HG02938 (cell line): ENCODE results near the gene AGPAT2.

ENCODE experiments used
- ATAC-seq: cut with Tn5 transposase; IDR thresholded peaks from one replicate; pipeline ENCODE4 v1.9.1; 2021; ENCODE audit warnings: mild to moderate bottlenecking, moderate library complexity; ENCODE audit not compliant: unreplicated experiment

AGPAT2 gene

GRCh38 chr9:136690104-136690805 lies 3.0 kb upstream of the AGPAT2 start:
- no peak for ATAC-seq

- ATAC-seq = no peak
Observed at GRCh38 chr9:136689108-136689460, 1.8 kb upstream of the AGPAT2 start.

GRCh38 chr9:136688274-136689107 lies 1.2 kb upstream of the AGPAT2 start:
- no peak for ATAC-seq

GRCh38 chr9:136687721-136688223 lies 515 bp upstream of the AGPAT2 start:
- ATAC-seq = no peak

GRCh38 chr9:136686534-136686793 lies 793 bp downstream of the AGPAT2 start:
- ATAC-seq = no peak

- ATAC-seq = no peak
Observed at GRCh38 chr9:136685790-136686533, 1.3 kb downstream of the AGPAT2 start.

- no peak for ATAC-seq
Observed at GRCh38 chr9:136685216-136685615, 2.0 kb downstream of the AGPAT2 start.

GRCh38 chr9:136684799-136685198 lies 2.5 kb downstream of the AGPAT2 start:
- no peak for ATAC-seq

GRCh38 chr9:136684339-136684738 lies 2.9 kb downstream of the AGPAT2 start:
- no peak for ATAC-seq

- ATAC-seq = no peak
Observed at GRCh38 chr9:136683755-136684154, 3.5 kb downstream of the AGPAT2 start.

GRCh38 chr9:136683173-136683745 lies 4.0 kb downstream of the AGPAT2 start:
- no peak for ATAC-seq

- no peak for ATAC-seq
Observed at GRCh38 chr9:136682710-136683109, 4.5 kb downstream of the AGPAT2 start.

- no peak for ATAC-seq
Observed at GRCh38 chr9:136681945-136682699, 5.1 kb downstream of the AGPAT2 start.

GRCh38 chr9:136681029-136681428 lies 6.2 kb downstream of the AGPAT2 start:
- ATAC-seq = no peak

GRCh38 chr9:136679431-136679941 lies 7.8 kb downstream of the AGPAT2 start:
- no peak for ATAC-seq

- no peak for ATAC-seq
Observed at GRCh38 chr9:136678624-136679023, 8.6 kb downstream of the AGPAT2 start.

GRCh38 chr9:136678034-136678433 lies 9.2 kb downstream of the AGPAT2 start:
- ATAC-seq = no peak

GRCh38 chr9:136676920-136677686 lies 10.2 kb downstream of the AGPAT2 start:
- no peak for ATAC-seq

GRCh38 chr9:136676297-136676794 lies 10.9 kb downstream of the AGPAT2 start:
- no peak for ATAC-seq
